OCI-LY1 (cell line): ENCODE results near the gene CDRT4.

Experiments
- H2AFZ ChIP-seq: fragments of 200-600 bp; sonication (generic), shearing (Covaris generic); 2 replicates; pipeline ENCODE4 v1.6.0; 2014; ENCODE audit warnings: antibody characterized with exemption, mild to moderate bottlenecking, low read length
- H3F3A ChIP-seq: fragments of 200-600 bp; sonication (generic), shearing (Covaris generic); 2 replicates; pipeline ENCODE4 v1.6.0; 2014; ENCODE audit warnings: mild to moderate bottlenecking, antibody characterized with exemption, low read length, moderate library complexity; ENCODE audit not compliant: insufficient read depth
- H3K27ac ChIP-seq: fragments of 200-600 bp; sonication (generic); 2 replicates; pipeline ENCODE4 v1.5.1; 2014; ENCODE audit warnings: low read length, mixed run types, mild to moderate bottlenecking, low read depth; ENCODE audit not compliant: poor library complexity, severe bottlenecking
- H3K27me3 ChIP-seq: fragments of 200-600 bp; sonication (generic); 2 replicates; pipeline ENCODE4 v1.6.0; 2014; ENCODE audit warnings: antibody characterized with exemption, mild to moderate bottlenecking, low read length, moderate library complexity; ENCODE audit not compliant: insufficient read depth
- H3K36me3 ChIP-seq: fragments of 200-600 bp; sonication (generic); 2 replicates; pipeline ENCODE4 v1.6.1; 2014; ENCODE audit warnings: mild to moderate bottlenecking, antibody characterized with exemption, low read length, moderate library complexity, mixed read lengths; ENCODE audit not compliant: insufficient read depth
- H3K4me1 ChIP-seq: fragments of 200-600 bp; sonication (generic); 2 replicates; pipeline ENCODE4 v1.5.1; 2014; ENCODE audit warnings: mild to moderate bottlenecking, low read length, moderate library complexity; ENCODE audit not compliant: insufficient read depth, severe bottlenecking
- H3K4me2 ChIP-seq: fragments of 200-600 bp; sonication (generic), shearing (Covaris generic); 2 replicates; pipeline ENCODE4 v1.6.1; 2014; ENCODE audit warnings: low read length
- H3K4me3 ChIP-seq: fragments of 200-600 bp; sonication (generic); 2 replicates; pipeline ENCODE4 v1.5.1; 2014; ENCODE audit warnings: low read length, low read depth, mild to moderate bottlenecking, mixed read lengths; ENCODE audit not compliant: poor library complexity, severe bottlenecking
- H3K79me2 ChIP-seq: fragments of 200-600 bp; shearing (Covaris generic); 2 replicates; pipeline ENCODE4 v1.6.1; 2016; ENCODE audit warnings: mixed run types, low read length, mixed read lengths; ENCODE audit not compliant: insufficient read depth
- H3K9ac ChIP-seq: fragments of 200-600 bp; sonication (generic), shearing (Covaris generic); 2 replicates; pipeline ENCODE4 v1.6.1; 2014; ENCODE audit warnings: mild to moderate bottlenecking, low read length, mixed read lengths
- H3K9me2 ChIP-seq: fragments of 200-600 bp; sonication (generic), shearing (Covaris generic); 2 replicates; pipeline ENCODE4 v1.6.1; 2014; ENCODE audit warnings: low read depth, mild to moderate bottlenecking, low read length, mixed read lengths
- H3K9me3 ChIP-seq: fragments of 200-600 bp; shearing (Covaris generic); 2 replicates; pipeline ENCODE4 v1.6.1; 2014; ENCODE audit warnings: low read length, mixed read lengths
- H4K20me1 ChIP-seq: fragments of 200-600 bp; sonication (generic), shearing (Covaris generic); 2 replicates; pipeline ENCODE4 v1.6.0; 2016; ENCODE audit warnings: mild to moderate bottlenecking, low read length; ENCODE audit not compliant: insufficient read depth
- EZH2 ChIP-seq: fragments of 200-600 bp; sonication (generic), shearing (Covaris generic); IDR thresholded peaks from 2 replicates; pipeline ENCODE4 v1.8.0; 2017; ENCODE audit warnings: borderline replicate concordance, mixed run types, mild to moderate bottlenecking, antibody characterized with exemption, low read length, moderate library complexity, mixed read lengths
- TF ChIP-seq, protein P1 (sequence below): fragments of 200-600 bp; sonication (generic), shearing (Covaris generic); IDR thresholded peaks from 2 replicates; pipeline ENCODE4 v1.5.1; 2017; ENCODE audit warnings: mild to moderate bottlenecking, antibody characterized with exemption, low read length, moderate library complexity, mixed read lengths

CDRT4 gene

DNA sequence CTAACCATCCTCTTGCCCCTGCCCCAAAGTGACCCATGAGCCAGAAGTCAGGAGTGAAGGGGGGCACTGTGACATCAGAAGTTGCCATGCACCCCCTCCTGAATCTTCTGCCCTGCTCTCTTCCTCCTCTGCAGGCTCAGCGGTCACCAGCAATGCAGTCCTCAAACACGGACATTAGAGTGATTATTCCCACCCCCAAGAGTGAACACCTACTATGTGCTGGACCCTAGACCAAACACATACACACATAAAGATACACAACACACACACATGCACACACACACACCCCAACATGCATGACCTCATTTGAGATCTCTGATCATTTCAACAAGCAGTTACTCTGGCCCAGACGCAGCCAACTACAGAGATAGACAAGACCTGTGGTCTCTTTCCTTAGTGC, at the start of gene CDRT4:
TSS of gene CDRT4 (minus strand) at position 30 of the 400 bp plus-strand sequence. CDS start 27,383 bp downstream, outside the sequence.
- no peaks in the 10 kb centered on the region for H3K9me2 ChIP-seq
- no peaks in the 10 kb centered on the region for H3K27me3 ChIP-seq
- TF ChIP-seq, protein P1, sequence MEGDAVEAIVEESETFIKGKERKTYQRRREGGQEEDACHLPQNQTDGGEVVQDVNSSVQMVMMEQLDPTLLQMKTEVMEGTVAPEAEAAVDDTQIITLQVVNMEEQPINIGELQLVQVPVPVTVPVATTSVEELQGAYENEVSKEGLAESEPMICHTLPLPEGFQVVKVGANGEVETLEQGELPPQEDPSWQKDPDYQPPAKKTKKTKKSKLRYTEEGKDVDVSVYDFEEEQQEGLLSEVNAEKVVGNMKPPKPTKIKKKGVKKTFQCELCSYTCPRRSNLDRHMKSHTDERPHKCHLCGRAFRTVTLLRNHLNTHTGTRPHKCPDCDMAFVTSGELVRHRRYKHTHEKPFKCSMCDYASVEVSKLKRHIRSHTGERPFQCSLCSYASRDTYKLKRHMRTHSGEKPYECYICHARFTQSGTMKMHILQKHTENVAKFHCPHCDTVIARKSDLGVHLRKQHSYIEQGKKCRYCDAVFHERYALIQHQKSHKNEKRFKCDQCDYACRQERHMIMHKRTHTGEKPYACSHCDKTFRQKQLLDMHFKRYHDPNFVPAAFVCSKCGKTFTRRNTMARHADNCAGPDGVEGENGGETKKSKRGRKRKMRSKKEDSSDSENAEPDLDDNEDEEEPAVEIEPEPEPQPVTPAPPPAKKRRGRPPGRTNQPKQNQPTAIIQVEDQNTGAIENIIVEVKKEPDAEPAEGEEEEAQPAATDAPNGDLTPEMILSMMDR, result no peak
- no peak for TF ChIP-seq EZH2
- no peaks in the 10 kb centered on the region for H3K4me1 ChIP-seq
- H3F3A ChIP-seq, result no peaks in the 10 kb centered on the region
- no peak within 1 kb of the TSS for H2AFZ ChIP-seq
- no peak within 1 kb of the TSS for H3K27ac ChIP-seq
- H3K79me2 ChIP-seq, result no peaks in the 10 kb centered on the region
- no peak within 1 kb of the TSS for H3K4me3 ChIP-seq
- no peaks in the 10 kb centered on the region for H4K20me1 ChIP-seq
- H3K9me3 ChIP-seq, result no peaks in the 10 kb centered on the region
- H3K4me2 ChIP-seq, result no peak within 1 kb of the TSS
- H3K36me3 ChIP-seq, result no peaks in the 10 kb centered on the region
- no peak within 1 kb of the TSS for H3K9ac ChIP-seq

DNA sequence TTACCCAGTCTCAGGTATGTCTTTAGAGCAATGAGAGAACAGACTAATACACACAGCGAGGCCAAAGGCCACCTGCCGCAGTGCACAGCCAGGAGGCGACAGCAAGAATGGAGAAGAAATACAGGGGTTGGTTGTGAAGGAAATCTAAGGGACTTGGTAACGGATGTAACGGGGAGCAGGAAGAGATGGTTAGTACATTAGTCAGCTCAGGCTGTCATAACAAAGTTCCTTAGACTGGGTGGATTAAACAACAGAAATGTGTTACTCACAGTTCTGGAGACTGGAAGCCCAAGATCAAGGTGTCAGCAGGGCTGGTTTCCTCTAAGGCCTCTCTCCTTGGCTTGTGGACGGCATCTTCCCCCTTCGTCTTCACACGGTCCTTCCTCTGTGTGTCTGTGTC, 48.7 kb upstream of the CDRT4 start:
- Histone ChIP-seq H3K79me2 (no peaks in the 10 kb centered on the region), H3K27ac (no peak overlapping the region), H3K4me1 (no peaks in the 10 kb centered on the region), H3K4me2 (no peak overlapping the region), H3K9me2 (no peaks in the 10 kb centered on the region), H4K20me1 (no peaks in the 10 kb centered on the region), H2AFZ (no peak overlapping the region), H3K27me3 (no peaks in the 10 kb centered on the region), H3K9me3 (no peaks in the 10 kb centered on the region), H3K4me3 (no peak overlapping the region), H3K36me3 (no peaks in the 10 kb centered on the region), H3F3A (no peaks in the 10 kb centered on the region), H3K9ac (no peak overlapping the region)
- no peak for TF ChIP-seq EZH2
- TF ChIP-seq, protein P1, result no peak

DNA sequence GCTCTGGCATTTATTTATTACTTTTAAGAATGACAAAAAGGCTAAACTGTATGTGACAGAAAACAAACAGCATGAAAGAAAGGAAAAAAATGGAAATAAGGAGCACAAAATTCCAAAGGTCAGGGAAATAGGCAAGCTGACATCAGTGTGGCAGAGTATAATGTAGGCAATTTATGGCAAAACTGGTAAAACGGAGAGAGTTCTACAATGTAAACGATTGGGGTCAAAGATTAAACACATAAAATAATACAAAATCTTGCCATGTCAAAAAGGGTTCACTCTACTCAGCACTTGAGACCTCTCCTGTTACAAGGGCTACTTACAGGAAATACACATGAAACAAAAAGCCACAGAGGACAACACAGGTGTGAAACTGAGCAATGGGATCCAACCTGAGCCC, 47.0 kb upstream of the CDRT4 start:
- H4K20me1 ChIP-seq, result no peaks in the 10 kb centered on the region

More for the DNA sequence above, 47.0 kb upstream of the CDRT4 start:
- H3K4me3 ChIP-seq, result no peak overlapping the region
- H2AFZ ChIP-seq, result no peak overlapping the region
- H3K27ac ChIP-seq, result no peak overlapping the region
- H3K4me1 ChIP-seq, result no peaks in the 10 kb centered on the region
- H3K9ac ChIP-seq, result no peak overlapping the region
- H3K4me2 ChIP-seq, result no peak overlapping the region
- TF ChIP-seq, protein P1, result no peak
- no peak for TF ChIP-seq EZH2
- H3K79me2 ChIP-seq, result no peaks in the 10 kb centered on the region
- H3K27me3 ChIP-seq, result no peaks in the 10 kb centered on the region
- no peaks in the 10 kb centered on the region for H3K36me3 ChIP-seq
- no peaks in the 10 kb centered on the region for H3K9me3 ChIP-seq
- H3K9me2 ChIP-seq, result no peaks in the 10 kb centered on the region
- no peaks in the 10 kb centered on the region for H3F3A ChIP-seq
